OCI-LY7 (cell line): Measurements from ENCODE around the gene DNAJC18.

Experiments used
- CTCF ChIP-seq: fragments of 200-600 bp; sonication (generic); conservative IDR thresholded peaks from 2 replicates; pipeline ENCODE4 v1.5.1; 2014; ENCODE audit warnings: mild to moderate bottlenecking, antibody characterized with exemption, low read length, moderate library complexity, mixed read lengths
- EZH2phosphoT487 ChIP-seq: fragments of 200-600 bp; sonication (generic); IDR thresholded peaks from 2 replicates; pipeline ENCODE4 v1.6.1; 2018; ENCODE audit warnings: low read depth, borderline replicate concordance, mild to moderate bottlenecking, mixed run types, antibody characterized with exemption, low read length, moderate library complexity, mixed read lengths

GRCh38 chr5:139376364-139376763, 63.0 kb downstream of the DNAJC18 start:
- no peak for TF ChIP-seq CTCF
- TF ChIP-seq EZH2phosphoT487 = no peak
